ENCODE measurements around the gene FGA.
"Not testable (repeated sequence)": the region's sequence is repeated elsewhere in the genome, so short reads cannot be mapped to it uniquely, and the experiment has no call there.

FGA gene

DNA sequence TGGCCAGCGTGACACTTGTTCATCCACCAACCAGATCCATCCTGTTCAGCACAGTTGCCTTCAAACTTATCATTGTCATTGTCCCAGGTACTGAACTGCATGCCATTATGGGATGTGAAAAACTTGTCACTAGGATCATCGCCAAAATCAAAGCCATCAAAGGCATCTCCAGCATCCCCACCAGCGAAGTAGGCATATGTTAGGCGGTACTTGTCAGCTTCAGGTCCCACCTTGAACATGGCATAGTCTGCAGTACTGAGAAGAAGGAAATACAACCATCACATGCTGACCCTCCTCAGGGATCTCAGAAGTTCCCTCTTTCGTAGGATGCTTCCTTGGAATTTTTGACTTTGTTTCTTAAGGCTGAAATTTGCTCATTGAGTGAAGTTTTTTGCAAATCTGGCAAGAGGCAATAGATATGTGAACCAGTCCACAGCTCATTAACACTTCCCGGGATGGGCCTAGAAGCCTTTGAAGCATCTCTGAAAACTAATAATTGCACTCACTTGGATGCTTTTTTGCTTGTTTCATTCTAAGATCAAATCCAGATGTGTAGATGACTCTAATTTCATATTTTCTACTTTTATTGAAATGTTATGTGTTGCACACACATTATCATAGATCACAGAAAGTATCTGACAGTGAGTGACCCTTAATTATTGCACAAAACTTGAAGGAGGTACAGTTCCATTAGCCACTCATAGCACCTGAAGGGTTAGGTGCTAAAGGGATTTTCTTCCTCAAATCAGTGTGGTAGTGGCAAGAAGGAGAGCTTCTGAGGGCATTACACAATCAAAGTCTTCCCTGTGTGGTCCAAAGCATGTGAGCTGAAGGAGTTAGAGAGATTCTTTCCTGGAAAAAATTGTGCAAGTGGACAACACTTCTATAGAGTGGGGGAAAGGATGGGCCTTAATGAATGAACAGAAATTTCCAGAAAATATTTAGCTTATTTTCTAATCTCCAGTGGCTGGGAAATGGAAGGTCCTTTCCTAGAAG, 16.5 kb upstream of the FGA start:
- no peak for DNase-seq

- DNase-seq = no peak
Measured at GRCh38 chr4:154604696-154605200, 14.2 kb upstream of the FGA start.

DNA sequence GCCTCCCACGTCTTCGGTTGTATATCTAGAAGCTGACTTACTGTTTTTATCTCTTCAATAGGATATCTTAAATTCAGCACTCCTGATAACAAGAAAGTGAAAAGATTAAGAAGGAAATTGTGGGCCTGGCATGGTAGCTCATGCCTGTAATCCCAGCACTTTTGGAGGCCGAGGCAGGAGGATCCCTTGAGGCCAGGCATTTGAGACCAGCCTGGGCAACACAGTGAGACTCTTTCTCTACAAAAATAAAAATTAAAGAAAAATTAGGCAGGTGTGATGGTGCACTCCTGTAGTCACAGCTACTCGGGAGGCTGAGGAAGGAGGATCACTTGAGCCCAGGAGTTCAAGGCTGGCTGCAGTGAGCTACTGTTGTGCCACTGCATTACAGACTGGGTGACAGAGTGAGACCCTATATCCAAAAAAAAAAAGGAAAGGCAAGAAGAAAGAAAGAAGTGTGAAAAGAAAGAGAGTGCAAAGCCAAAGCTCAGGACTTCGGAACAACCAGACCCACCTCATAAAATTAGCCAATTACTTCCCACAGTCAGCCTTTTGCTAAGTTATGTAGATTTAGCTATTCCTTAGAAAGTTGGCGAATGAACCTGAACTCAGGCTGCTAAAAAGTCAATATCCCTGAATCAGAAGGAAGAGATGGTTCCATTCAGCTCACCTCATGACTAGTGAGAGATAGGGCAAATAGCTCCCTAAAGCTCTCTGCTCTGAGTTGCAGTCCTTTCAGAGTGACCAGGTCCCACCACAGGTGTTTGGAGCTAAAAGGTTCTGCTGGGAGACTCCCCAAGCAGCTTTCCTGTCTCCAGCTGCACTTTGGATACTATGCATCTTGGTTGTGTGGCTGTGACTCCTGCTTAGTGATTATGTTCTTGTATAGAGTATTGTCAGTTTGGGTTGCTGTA, 12.7 kb upstream of the FGA start:
- no peak for DNase-seq

GRCh38 chr4:154602404-154603020, 12.0 kb upstream of the FGA start:
- DNase-seq = no peak

DNA sequence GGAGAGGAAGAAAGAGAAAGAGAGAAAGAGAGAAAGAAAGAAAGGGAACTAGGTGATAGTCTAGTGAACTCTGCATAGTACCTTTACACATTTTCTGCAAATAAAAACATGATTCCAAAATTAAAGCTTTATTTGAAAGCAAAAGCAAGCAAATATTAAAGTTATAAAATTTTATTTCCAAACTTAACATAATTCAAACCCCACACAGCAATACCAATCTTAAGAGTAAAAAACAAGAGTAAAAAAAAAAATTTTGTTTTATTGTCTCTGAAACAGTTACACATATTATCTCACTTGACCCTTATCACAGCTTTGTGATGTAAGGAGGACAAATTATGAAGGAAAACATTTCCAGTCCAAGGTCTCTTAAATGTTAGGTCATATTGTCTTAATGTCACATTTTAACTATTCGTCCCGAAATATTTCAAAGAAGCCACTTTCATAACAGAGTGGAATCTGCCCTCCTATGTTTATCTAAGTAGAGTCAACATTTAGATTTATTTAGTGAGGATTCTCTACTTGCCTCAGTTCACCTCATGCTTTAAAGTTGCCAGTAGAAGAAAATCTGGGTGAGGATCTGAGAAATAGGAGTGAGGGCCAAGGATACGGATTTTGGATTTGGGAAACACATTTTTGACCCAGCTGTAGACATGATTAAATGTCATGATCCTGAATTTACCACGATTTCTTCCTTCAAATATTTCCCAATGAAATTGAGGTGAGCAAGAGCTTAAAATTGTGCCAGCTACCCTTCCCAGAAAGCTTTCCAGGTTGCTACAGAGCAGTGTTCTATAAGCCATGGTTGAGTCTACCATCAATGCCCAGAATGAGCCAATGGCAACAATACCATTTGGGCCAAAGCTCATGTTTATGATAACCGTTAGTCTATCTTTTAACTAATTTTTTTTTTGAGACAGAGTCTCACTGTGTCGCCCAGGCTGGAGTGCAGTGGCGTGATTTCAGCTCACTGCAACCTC, 7.5 kb upstream of the FGA start:
- no peak for DNase-seq

DNA sequence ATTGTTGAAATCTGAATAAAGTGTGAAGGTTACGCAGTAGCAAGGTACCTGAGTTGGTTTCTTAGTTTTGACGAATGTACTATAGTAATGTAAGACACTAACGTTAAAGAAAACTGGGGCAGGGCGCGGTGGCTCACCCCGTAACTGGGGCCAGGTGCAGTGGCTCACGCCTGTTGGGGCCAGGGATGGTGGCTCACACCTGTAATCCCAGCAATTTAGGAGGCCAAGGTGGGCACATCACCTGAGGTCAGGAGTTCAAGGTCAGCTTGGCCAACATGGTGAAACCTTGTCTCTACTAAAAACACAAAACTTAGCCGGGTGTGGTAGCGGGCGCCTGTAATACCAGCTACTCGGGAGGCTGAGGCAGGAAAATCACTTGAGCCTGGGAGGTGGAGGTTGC, 6.7 kb upstream of the FGA start:
- DNase-seq = not testable (repeated sequence)

- no peak for DNase-seq
Measured at GRCh38 chr4:154595807-154596206, 5.3 kb upstream of the FGA start.

- not testable (repeated sequence) for DNase-seq
Measured at GRCh38 chr4:154594343-154594742, 3.8 kb upstream of the FGA start.

GRCh38 chr4:154593868-154594267, 3.3 kb upstream of the FGA start:
- no peak for DNase-seq

DNA sequence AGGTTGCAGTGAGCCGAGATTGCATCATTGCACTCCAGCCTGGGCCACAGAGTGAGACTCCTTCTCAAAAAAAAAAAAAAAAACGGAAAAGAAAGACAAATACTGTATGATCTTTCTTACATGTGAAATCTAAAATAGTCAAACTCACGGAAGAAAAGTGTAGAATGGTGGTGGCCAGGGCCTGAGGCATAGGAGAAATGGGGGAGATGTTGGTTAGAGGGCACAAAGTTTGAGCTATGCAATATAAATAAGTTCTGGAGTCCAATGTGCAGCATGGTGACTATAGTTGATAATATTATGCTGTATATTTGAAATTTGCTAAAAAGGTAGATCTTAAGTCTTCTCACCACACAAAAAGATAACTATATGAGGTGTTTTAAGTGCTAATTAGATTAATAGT, 1.3 kb upstream of the FGA start:
- no peak for DNase-seq

DNA sequence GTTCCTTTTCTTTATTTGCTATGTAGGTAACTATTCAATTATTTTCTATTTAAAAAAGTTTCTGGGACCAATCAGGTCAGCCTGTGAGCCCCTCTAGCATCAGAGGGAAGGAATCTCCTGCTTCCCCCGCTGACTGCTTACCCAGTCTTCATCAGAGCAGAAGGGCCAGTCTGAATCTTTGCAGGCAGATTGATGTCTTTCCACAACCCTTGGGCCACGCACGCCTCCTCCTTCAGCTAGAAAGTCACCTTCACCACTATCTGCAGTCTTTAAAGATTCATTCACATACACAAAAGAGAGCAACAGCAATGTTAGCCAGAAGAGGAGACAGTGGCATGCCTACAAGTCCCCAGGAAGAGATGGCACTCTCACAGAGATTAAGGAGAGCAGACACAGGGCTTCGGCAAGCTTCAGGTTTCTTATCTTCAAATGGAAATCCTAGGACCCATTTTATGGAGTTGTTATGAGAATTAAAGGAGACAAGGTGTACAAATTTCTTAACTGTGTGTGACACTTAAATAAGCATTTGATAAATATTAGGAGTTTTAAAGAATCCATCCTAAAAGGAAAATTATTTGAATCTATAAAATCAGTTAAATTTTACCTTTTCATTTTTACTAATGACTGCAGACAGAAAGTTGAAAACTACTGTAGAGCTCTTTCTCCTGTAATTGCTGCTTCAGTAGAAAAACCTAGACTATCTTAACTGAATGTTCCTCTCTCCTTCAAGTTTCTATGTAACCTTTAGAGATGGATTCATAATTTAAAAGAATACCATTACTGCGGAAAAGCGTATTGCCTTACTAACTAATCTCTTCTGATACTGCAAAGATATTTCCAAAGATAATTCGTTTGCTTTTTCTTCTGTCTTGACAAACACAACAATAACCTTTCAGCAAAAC, 995 bp downstream of the FGA start:
- no peak for DNase-seq

DNA sequence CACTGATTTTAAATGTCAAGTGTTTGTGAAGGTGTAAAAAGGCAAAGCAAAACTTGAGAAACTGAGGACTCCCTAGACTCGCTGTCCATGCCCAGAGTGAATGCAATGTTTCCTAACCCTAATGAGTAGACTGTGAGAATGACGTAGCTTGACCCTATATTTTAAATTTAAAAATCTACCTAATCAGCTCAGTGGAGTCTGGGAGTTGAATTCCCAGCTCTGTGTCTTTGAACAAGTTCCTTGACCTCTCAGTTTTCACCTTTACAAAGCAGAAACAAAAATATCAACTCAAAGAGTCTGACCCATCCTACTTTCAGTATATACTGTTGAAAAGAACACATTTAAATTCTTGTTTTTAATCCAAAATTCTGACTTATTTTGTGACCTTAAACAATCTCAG, 2.3 kb downstream of the FGA start:
- no peak for DNase-seq

GRCh38 chr4:154586296-154587033, 4.1 kb downstream of the FGA start:
- no peak for DNase-seq

DNA sequence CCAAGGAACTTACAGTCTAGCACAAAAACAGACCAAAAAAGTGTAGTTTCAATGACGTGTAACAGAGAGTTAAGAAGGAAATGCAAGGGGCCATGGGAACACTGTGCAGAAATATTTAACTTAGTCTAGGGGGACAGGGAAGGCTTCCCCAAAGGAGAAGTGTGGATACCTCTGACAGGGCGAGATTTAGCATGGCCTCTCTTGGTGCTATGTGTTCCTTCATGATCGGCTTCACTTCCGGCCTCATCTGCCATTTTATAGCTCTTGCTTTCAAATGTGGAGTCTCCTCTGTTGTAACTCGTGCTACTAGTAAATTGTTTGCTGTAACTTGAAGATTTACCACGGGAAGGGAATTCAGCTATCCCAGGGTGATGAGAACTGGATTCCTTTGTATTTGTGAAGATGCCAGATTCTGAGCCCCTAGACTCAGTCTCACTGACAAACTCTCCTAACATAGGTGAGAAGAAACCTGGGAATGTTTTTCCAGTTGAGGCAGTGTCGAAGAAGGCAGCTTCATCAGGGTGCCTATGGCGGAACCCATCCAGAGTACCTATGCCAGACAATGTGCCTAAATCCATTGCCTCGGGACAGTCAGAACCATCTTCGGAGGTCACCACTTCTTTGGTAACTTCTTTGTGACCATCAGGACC, 5.0 kb downstream of the FGA start:
- no peak for DNase-seq

DNA sequence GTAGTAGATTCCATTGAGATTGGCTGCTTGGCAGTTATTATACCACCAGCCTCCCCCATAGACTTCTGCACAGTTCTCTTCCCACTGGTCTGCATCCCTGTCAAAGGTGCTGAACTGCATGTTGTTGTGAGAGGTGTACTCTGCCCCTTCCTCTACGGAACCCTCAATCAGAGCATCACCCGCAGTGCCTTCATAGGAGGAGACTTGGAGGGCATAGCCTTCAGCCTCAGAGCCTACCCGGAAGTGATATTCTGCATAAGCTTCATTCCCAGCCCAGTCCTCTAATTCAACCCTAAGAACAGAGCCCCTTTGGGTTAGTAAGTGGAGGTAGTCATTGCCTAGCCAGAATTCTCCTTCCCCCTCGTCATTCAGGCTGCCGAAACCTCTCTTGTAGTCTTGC, 6.3 kb downstream of the FGA start:
- no peak for DNase-seq

- no peak for DNase-seq
Measured at GRCh38 chr4:154583677-154584076, 6.9 kb downstream of the FGA start.

- no peak for DNase-seq
Measured at GRCh38 chr4:154583230-154583629, 7.3 kb downstream of the FGA start.

GRCh38 chr4:154582723-154583122, 7.8 kb downstream of the FGA start:
- no peak for DNase-seq

DNA sequence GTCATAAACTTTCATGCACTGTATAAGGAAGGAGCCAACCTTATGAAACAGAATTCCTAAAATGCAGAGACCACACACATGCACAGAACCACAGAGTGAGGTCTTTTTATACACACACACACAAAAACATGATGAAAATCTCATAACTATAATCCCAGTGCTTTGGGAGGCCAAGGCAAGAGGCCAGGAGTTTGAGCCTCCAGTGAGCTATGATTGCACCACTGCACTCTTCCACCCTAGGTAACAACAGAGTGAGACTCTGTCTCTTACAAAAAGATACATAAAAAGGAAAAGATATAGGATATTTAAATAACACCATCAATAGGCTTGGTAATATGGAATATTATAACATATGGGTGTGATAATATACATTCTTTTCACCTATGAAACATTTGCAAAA, 10.6 kb downstream of the FGA start:
- no peak for DNase-seq

All from CD4-positive, alpha-beta T cell treated with Interleukin-10 for 1 hour (primary cell).